Brain microvascular endothelial cell (primary cell): ENCODE results near the gene SASH1.

Source experiments
- DNase-seq: peaks from one replicate; pipeline ENCODE4 v3.0.0-alpha.2; 2020
- H3K27ac ChIP-seq: fragments of 250-450 bp; sonication (Bioruptor Pico); 2 replicates; pipeline ENCODE4 v1.5.1; 2020; ENCODE audit warnings: mild to moderate bottlenecking, moderate library complexity
- H3K27me3 ChIP-seq: fragments of 250-450 bp; sonication (Bioruptor Pico); replicated peaks from 2 replicates; pipeline ENCODE4 v1.5.1; 2020; ENCODE audit warnings: mild to moderate bottlenecking
- H3K36me3 ChIP-seq: fragments of 250-450 bp; sonication (Bioruptor Pico); replicated peaks from 2 replicates; pipeline ENCODE4 v1.5.1; 2020; ENCODE audit warnings: mild to moderate bottlenecking
- H3K4me3 ChIP-seq: 2 replicates; pipeline ENCODE4 v1.5.1; 2011; ENCODE audit warnings: low read depth, mild to moderate bottlenecking, control low read depth, low read length, moderate library complexity
- CTCF ChIP-seq: IDR thresholded peaks from 2 replicates; pipeline ENCODE4 v1.5.1; 2011; ENCODE audit warnings: low read depth, mild to moderate bottlenecking, moderate library complexity, low read length, control low read depth, inconsistent platforms; ENCODE audit errors: missing control alignments
- in situ Hi-C: cut with HindIII; loops from 2 replicates; pipeline ENCODE4 v1.10.0; 2017; ENCODE audit warnings: low sequenced_read_pairs, low pct_ligation_motif_present

SASH1 gene

GRCh38 chr6:148359228-148359627 is 16.6 kb downstream of the SASH1 start:
- no peak for TF ChIP-seq CTCF
- DNase-seq, result no peak
- H3K27me3 ChIP-seq, result no peaks in the 10 kb centered on the region

GRCh38 chr6:148364056-148364824 is 21.6 kb downstream of the SASH1 start:
- no peak for TF ChIP-seq CTCF
- Histone ChIP-seq H3K36me3 (no peaks in the 10 kb centered on the region), H3K27ac (peak overlapping the region; percentile 78), H3K27me3 (no peaks in the 10 kb centered on the region), H3K4me3 (peak overlapping the region; percentile 18)
- peak; percentile 72 for DNase-seq
- in situ Hi-C loops, result no loop called here

More at GRCh38 chr6:148359228-148359627, 16.6 kb downstream of the SASH1 start:
- H3K27ac ChIP-seq, result no peak overlapping the region
- in situ Hi-C loops, result no loop called here
- H3K4me3 ChIP-seq, result no peak overlapping the region
- H3K36me3 ChIP-seq, result no peaks in the 10 kb centered on the region

GRCh38 chr6:148365041-148365440 is 22.4 kb downstream of the SASH1 start:
- TF ChIP-seq CTCF, result no peak
- Histone ChIP-seq H3K27me3 (no peaks in the 10 kb centered on the region), H3K36me3 (no peaks in the 10 kb centered on the region), H3K4me3 (no peak overlapping the region), H3K27ac (peak overlapping the region; percentile 78)
- in situ Hi-C loops, result no loop called here
- no peak for DNase-seq

- peak overlapping the region; percentile 3 for H3K27ac ChIP-seq
- DNase-seq, result peak; percentile 51
Observed at GRCh38 chr6:148367411-148368024, 24.9 kb downstream of the SASH1 start.

GRCh38 chr6:148370176-148370575 is 27.5 kb downstream of the SASH1 start:
- no peaks in the 10 kb centered on the region for H3K36me3 ChIP-seq
- no peak overlapping the region for H3K27ac ChIP-seq
- H3K4me3 ChIP-seq, result no peak overlapping the region
- no peak for DNase-seq
- no peak for TF ChIP-seq CTCF
- H3K27me3 ChIP-seq, result no peaks in the 10 kb centered on the region
- in situ Hi-C loops, result no loop called here

More at GRCh38 chr6:148367411-148368024, 24.9 kb downstream of the SASH1 start:
- TF ChIP-seq CTCF, result no peak
- H3K36me3 ChIP-seq, result no peaks in the 10 kb centered on the region
- in situ Hi-C loops, result no loop called here
- no peak overlapping the region for H3K4me3 ChIP-seq
- H3K27me3 ChIP-seq, result no peaks in the 10 kb centered on the region
